ENCODE results near the gene HLTF.

Gene HLTF

DNA sequence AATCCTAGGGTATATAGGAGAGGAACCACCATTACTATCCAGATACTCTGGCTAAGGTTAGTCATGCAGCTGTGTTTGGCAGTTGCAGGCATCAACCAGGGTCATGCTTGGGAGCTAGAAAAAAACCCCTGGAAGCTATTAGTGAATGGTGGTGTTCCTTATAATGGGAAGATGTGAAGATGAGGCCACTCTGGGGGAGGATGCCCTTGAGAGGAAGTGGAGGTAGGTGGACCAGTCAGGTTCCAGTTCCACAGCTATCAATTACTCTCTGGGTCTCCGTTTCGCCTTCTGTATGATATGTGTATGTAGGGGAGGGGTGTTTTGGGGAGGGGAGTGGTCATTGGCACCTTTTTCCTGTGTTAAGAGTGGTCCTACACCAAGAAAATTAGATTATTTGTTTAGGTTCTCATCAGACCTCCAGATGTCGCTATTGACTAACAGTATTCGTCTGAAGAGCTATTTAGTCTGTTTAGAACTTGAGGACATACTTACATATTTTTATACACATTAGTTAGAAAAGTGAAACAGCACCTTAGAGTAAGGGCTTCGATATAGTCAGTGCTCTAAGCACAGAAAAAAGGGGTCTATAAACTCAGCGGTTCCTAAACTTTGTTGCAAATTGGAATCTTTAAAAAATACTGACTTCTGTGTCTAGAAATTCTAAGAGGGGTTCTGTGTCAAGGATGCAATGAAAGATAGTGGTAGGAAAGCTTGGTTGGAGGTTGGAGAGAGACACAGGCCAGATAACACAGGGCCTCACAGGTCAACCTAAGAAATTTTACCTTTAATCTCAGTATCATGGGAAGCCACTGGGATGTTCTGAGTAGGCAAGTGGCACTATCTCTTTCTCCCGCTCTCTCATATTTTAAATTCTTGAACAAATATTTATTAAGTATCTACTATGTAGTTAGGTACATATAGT lies 34.0 kb upstream of the HLTF start:
- H3K4me3 ChIP-seq (ENCODE audit: low read depth, low read length): no peak overlapping the region
- peak; percentile 81 for DNase-seq (ENCODE audit: low read depth, low spot score)
- TF ChIP-seq, protein P1, sequence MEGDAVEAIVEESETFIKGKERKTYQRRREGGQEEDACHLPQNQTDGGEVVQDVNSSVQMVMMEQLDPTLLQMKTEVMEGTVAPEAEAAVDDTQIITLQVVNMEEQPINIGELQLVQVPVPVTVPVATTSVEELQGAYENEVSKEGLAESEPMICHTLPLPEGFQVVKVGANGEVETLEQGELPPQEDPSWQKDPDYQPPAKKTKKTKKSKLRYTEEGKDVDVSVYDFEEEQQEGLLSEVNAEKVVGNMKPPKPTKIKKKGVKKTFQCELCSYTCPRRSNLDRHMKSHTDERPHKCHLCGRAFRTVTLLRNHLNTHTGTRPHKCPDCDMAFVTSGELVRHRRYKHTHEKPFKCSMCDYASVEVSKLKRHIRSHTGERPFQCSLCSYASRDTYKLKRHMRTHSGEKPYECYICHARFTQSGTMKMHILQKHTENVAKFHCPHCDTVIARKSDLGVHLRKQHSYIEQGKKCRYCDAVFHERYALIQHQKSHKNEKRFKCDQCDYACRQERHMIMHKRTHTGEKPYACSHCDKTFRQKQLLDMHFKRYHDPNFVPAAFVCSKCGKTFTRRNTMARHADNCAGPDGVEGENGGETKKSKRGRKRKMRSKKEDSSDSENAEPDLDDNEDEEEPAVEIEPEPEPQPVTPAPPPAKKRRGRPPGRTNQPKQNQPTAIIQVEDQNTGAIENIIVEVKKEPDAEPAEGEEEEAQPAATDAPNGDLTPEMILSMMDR (IDR thresholded peaks at IDR 0.05; ENCODE audit: low read depth, low read length): peak; percentile 40
- in situ Hi-C loops (cut with HindIII; ENCODE audit: low sequenced_read_pairs): no loop called here

GRCh38 chr3:149119466-149119865 lies 33.1 kb upstream of the HLTF start:
- no peak overlapping the region for H3K4me3 ChIP-seq (ENCODE audit: low read depth, low read length)
- in situ Hi-C loops (cut with HindIII; ENCODE audit: low sequenced_read_pairs): no loop called here
- TF ChIP-seq, protein P1 (IDR thresholded peaks at IDR 0.05; ENCODE audit: low read depth, low read length): no peak
- DNase-seq (ENCODE audit: low read depth, low spot score): no peak

DNA sequence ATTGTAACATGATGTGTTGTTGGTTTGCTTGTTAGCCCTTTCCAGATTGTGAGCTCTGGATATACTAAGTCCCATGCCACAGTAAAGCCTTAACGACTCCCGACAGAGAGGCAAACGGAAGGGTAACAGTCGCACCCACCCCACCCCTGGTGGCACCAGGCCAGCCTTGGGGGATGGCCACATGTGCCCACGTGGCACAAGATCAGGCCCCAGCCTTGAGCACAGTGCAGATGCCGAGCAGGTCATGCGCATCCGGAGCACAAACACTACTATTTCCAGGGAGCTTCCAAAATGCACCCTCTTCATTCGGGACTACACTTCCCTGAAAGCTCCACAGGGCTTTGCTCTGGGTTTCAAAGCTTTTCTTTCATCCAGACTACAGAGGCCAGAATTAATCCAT lies 32.4 kb upstream of the HLTF start:
- TF ChIP-seq, protein P1 (IDR thresholded peaks at IDR 0.05; ENCODE audit: low read depth, low read length): no peak
- DNase-seq (ENCODE audit: low read depth, low spot score): no peak
- in situ Hi-C loops (cut with HindIII; ENCODE audit: low sequenced_read_pairs): no loop called here
- H3K4me3 ChIP-seq (ENCODE audit: low read depth, low read length): no peak overlapping the region

DNA sequence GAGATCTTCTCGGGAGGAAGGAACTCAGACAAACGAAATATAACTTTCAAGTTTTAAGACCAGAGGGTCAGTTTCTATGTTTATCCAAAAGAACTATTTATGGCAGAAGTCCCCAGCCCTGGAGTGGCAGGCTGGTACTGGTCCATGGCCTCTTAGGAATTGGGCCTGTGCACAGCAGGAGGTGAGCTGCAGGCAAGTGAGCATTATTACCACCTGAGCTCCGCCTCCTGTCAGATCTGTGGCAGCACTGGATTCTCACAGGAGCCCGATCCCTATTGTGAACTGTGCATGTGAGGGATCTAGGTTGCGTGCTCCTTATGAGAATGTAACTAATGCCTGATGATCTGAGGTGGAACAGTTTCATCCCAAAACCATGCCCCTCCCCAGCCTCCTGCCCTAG lies 28.8 kb upstream of the HLTF start:
- TF ChIP-seq, protein P1 (IDR thresholded peaks at IDR 0.05; ENCODE audit: low read depth, low read length): no peak
- in situ Hi-C loops (cut with HindIII; ENCODE audit: low sequenced_read_pairs): no loop called here
- DNase-seq (ENCODE audit: low read depth, low spot score): no peak

GRCh38 chr3:149114458-149114857 lies 28.1 kb upstream of the HLTF start:
- no peak for DNase-seq (ENCODE audit: low read depth, low spot score)
- in situ Hi-C loops (cut with HindIII; ENCODE audit: low sequenced_read_pairs): no loop called here
- no peak overlapping the region for H3K4me3 ChIP-seq (ENCODE audit: low read depth, low read length)
- TF ChIP-seq, protein P1 (IDR thresholded peaks at IDR 0.05; ENCODE audit: low read depth, low read length): no peak

More for the DNA sequence above, 28.8 kb upstream of the HLTF start:
- no peak overlapping the region for H3K4me3 ChIP-seq (ENCODE audit: low read depth, low read length)

DNA sequence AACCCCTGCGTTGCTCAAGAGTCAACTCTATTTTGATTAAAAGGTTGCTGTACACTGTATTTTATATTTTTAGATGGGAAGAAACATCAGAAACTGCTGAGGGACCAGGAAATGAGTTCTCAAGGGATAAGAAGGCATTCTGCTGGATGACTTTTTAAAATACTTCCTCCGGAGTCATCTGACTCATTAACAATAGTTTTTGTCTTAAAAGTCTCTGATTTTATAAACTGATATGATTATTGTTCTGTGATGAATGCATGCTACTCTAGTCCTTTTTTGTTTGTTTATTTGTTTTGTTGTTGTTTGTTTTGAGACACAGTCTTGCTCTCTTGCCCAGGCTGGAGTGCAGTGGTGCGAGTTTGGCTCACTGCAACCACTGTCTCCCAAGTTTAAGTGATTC lies 18.2 kb upstream of the HLTF start:
- DNase-seq (ENCODE audit: low read depth, low spot score): no peak
- in situ Hi-C loops (cut with HindIII; ENCODE audit: low sequenced_read_pairs): no loop called here
- no peak overlapping the region for H3K4me3 ChIP-seq (ENCODE audit: low read depth, low read length)
- TF ChIP-seq, protein P1 (IDR thresholded peaks at IDR 0.05; ENCODE audit: low read depth, low read length): no peak

Measured in astrocyte of the spinal cord (primary cell).